GM18909 (cell line): ENCODE measurements around the gene CAMTA2.

ENCODE experiments used
- ATAC-seq: cut with Tn5 transposase; IDR thresholded peaks from one replicate; pipeline ENCODE4 v1.9.1; 2021; ENCODE audit warnings: mild to moderate bottlenecking; ENCODE audit not compliant: unreplicated experiment, poor library complexity

CAMTA2 gene

DNA sequence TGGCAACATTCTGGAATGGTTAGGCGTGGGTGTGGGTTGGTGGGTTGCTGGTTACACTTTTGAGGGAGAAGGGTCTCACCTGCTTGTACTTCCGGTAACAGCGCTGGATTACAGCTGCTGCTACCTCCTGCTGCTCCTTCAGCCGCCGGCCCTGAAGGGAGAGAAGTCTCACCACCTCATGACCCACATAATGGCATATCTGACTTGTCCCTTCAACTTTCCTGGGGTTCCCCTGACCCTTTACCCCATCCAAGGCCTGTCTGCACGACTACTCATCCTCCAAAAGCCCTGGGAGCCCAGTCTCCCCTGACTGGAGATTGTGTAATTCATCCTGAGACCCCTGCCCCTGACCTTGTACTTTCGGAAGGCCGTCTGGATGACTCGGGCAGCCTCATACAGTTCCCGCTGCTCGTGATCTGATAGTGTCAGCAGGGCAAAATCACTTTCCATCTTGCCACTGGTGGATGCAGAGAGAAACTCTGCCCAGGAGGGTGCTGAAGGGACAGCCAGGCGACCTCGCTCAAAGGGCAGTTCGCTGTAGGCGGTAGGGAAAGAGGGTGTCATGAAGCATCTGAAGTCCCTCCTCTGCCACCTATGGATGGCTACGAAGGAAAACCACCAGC, 17.8 kb downstream of the CAMTA2 start:
- ATAC-seq: no peak

DNA sequence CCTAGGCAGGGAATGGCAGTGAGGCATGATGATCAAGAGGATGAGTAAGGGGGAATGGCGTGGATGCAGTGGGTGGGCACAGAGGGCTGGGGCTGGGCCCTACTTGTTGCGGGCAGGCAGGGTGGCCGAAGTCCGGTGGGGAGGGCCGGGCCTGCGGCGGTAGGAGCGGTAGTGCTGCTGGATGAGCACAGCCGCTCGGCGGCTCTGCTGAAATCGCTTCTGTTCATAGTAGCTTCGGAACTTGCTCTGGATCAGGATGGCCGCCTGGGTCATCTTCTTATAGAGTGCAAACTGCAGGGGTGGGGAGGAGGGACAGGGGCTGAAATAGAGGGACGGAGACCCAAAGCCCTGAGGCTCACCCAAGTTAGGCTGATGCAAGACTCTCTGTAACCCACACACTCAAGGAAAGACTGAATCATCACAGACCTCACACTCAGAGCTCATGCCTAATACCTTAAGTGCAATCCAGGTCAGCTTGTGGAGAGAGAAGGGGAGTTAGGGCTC, 18.4 kb downstream of the CAMTA2 start:
- ATAC-seq: no peak

DNA sequence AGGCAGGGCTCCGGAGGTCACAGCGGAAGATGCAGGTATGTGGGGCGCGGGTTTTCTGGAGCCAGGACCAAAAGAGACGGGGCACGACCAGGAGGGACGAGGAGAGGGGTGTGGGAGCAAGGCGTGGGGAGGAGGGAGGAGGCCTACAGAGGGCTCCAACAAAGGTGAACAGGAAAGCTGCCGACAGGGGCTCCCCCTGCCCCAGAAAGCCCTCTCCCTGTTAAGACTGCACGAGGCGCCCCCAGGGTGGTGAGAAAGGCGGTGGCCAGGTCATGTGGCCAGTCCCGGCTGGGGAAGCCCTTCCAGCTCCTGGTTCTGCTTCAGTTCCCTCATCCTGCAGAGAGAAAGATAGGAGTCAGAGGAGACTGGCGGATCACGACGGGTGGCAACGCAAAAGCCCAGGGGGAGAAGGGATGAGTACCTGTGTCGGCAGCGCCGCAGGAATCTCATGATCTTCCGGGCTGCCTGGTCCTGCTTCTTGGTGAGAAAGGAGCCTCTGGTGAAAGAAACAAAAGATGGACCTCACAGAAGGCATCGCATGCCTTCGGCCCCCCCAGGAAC, 18.9 kb downstream of the CAMTA2 start:
- ATAC-seq: no peak

DNA sequence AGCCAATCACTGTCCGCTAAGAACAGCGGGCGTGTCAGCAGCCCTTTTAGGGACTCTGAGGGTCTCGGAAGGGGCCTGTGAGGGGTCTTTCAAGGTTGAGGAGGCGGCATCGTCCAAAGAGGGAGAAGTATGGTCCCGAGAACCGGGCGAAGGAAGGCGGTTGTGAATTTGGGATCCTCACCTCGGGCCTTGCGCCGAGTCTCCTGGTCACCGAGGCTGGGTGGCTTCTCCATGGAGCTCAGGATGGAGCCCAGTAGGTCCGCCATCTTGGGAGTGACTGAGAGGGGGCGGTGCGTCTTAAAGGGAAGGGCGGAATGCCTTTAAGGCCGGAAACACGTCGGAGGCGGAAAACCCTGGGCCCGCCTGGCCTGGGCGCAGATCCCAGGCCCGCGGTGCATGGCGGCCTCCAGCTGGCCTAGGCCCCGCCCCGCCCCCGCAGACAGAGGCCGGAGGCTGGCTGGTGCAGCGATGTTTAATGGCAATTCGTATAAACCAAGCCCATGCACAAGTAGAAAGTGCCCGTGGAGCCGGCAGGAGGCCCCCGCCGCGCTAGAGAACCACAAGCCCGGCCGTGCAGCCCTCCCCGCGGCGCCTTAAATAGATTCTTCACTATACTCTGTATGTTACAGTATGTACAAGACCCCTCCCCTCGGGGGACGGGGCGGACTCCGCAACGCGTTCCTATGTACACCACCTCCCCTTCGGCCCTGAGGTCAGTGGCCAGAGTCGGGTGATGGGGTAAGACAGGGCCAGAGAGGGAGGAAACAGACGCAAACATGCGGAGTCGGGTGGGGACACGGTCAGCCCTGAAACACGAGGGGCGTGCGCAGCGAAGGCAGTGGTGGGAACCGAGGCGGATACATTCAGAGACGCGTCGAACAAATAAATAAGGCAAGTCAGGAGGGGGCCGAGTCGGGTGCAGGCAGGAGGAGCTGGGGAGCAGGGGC, 19.7 kb downstream of the CAMTA2 start, which contains the start of gene SPAG7:
TSS of gene SPAG7 (minus strand) at position 279 of the 947 bp plus-strand sequence. CDS start at position 266, 13 bp downstream.
- peak; percentile 67 for ATAC-seq

DNA sequence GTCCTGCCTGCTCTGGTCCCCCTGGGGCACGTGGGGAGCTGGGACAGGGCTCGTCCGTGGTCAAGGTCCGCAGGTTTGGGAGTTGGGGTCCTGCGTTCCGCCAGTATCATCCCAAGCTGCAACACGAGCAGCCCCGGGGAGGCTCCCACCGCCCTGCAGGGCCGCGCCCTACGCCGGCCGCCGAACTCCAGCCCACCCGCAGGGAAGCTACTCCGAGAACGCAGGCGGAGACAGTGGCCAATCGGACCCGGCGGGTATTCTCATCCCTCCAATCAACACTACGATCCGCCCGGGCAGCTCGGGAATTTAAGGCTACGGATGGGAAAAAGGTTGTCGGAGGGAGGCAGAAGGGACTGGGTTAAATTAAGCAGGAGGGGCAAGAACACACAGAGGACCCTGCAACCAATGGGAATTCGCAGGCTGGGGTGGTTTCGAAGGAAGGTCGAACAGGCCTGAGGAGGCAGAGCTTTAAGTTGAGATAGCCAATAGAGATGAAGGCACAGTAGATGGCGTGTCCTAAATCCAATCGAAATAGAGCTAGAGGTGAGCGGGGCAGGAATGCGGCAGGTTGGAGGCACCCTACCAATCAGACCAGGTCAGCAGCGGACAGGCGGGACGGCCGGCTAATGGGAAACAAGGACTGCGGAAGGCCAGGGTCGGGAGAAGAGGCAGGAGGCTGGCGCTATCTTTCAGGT, 20.5 kb downstream of the CAMTA2 start:
- peak; percentile 83 for ATAC-seq

DNA sequence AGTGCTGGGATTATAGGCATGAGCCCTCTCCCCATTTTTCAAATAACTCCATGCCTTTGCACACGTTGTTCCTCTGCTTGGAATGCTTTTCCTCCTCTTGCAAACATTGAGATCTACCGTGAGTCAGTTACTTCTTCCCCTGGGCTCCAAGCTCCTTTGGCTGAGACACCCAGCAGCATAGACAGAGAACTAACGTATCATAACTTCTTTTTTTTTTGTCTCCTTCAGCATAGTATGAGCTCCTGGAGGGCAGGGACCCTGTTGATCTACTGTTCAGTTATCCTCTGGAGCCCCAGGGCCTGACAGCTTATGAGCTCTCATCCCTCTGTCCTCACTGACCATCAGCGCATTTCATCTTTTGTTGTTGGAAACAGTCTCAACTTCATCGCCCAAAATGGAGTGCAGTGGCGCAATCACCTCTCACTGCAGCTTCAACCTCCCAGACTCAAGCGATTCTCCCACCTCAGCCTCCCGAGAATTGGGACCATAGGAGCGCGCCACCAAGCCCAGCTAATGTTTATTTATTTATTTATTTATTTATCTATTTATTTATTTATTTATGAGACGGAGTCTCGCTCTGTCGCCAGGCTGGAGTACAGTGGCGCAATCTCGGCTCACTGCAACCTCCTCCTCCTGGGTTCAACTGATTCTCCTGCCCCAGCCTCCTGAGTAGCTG, 22.0 kb downstream of the CAMTA2 start:
- no peak for ATAC-seq

GRCh38 chr17:4960279-4960922, 27.1 kb downstream of the CAMTA2 start:
- ATAC-seq: no peak

GRCh38 chr17:4959261-4959965, 28.1 kb downstream of the CAMTA2 start:
- ATAC-seq: no peak

- ATAC-seq: no peak
Measured at GRCh38 chr17:4958102-4958501, 29.4 kb downstream of the CAMTA2 start.

- ATAC-seq: no peak
Measured at GRCh38 chr17:4956493-4957061, 30.9 kb downstream of the CAMTA2 start.

DNA sequence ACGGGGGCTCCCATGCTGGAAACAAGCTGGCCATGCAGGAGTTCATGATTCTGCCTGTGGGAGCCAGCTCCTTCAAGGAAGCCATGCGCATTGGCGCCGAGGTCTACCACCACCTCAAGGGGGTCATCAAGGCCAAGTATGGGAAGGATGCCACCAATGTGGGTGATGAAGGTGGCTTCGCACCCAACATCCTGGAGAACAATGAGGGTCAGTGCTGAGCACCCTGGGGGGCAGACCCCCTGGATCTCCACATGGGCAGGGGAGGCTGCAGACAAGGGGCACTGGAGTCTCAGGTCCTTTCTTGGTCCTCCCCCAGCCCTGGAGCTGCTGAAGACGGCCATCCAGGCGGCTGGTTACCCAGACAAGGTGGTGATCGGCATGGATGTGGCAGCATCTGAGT, 32.4 kb downstream of the CAMTA2 start:
- no peak for ATAC-seq

GRCh38 chr17:4953451-4953961, 34.0 kb downstream of the CAMTA2 start:
- no peak for ATAC-seq

DNA sequence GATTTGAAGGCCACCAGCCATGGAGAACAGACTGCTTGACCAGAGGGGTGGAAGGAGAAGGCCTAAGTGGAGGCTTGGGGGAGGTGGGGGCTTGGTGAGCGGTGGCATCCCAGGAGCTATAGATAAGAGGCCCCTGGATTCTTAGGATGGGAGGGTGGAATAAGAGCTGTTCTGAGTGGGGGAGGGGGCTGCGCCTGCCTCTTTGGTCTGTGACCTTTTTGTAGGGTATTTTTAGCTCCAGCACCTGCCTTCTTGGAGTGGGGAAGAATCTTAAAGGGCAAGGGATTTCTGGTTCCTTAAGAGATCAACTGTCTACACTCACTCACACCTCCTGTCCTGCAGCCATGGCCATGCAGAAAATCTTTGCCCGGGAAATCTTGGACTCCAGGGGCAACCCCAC, 36.0 kb downstream of the CAMTA2 start:
- no peak for ATAC-seq

DNA sequence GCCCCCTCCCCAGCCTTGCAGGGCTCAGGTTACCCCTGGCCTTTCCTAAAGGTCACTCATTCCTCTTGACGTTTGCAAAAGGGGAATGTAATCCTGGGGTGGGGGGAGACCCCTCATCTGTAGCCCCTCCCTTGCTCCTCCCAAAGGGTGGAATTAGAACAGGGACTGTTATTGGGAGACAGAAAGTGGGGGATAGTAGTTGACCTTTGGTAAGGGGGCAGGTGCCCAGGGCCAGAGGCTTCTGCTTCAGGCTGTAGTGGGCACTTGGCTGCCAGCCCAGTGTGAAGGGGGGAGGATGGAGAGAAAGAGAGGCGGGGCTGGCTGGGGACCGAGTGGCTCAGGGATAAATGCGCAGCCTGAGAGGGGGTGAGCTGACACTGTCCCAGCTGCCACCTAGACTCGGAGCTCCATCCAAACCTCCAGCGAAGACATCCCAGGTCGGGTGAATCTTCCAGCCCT, 36.7 kb downstream of the CAMTA2 start, which contains the start of gene ENO3:
TSS of gene ENO3 (plus strand) at position 374 of the 459 bp plus-strand sequence. CDS start 711 bp downstream, outside the sequence.
- ATAC-seq: no peak

DNA sequence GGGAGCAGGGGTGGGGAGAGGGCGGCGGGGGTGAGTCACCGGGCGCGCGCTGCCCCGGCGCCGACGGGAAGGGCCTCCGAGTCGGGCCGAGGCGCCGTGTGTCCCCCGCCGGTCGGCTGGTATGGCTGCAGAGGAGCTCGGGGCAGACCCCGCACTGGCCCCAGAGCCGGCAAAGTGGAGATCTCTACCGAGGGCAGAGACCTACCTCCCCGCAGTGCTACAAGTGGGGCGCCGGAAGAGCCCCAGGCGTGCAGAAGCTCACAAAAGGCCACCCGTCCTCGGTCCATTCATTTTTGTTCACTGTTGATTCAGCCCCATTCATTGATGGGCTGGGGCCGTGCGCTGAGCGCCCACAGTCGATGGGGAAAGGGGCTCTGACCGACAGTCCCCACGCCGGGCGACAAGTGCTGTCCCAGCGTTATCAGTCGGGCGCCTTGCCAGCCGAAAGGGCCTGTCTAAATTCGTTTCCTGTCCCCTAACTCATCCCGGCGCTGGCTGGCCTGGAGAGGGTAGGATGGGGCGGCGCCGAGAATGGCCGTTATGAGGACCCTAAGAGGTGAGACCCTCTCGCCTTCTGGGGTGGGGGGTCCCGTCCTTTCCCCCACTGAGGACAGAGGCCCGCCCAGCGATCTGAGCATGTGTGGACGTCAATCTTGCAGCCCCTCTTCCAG, 37.3 kb downstream of the CAMTA2 start:
- peak; percentile 7 for ATAC-seq

GRCh38 chr17:4949321-4950074, 38.0 kb downstream of the CAMTA2 start:
- ATAC-seq: peak; percentile 39

GRCh38 chr17:4948931-4949320, 38.5 kb downstream of the CAMTA2 start:
- ATAC-seq: peak; percentile 37
